GM12873 (cell line): Measurements from ENCODE around the gene UBE2Z.

Experiments used
- TF ChIP-seq, protein P1 (sequence below): IDR thresholded peaks from 2 replicates; pipeline ENCODE4 v1.5.1; 2012; ENCODE audit warnings: low read depth, mild to moderate bottlenecking, moderate library complexity, low read length, control low read depth; ENCODE audit not compliant: insufficient read depth; ENCODE audit errors: missing control alignments

The UBE2Z gene

DNA sequence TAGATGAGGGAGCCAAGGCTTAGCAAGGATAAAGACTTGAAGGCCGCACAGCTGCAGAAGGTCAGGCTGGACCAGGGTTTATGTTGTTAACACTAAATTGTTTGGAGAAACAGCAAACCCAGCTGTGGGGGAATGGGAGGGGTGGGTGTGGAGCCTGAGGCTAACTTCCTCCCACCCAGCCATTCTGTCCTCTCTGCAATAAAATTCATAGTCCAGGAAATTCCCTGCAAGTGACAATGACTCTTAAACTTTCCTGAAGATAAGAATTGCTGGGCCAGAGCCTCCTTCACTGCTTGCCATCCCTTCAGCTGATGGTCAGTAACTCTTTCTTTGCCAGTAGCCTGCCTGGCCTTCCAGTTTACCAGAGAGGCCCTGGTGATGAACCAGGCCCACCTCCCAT lies 35.0 kb upstream of the UBE2Z start:
- TF ChIP-seq, protein P1, sequence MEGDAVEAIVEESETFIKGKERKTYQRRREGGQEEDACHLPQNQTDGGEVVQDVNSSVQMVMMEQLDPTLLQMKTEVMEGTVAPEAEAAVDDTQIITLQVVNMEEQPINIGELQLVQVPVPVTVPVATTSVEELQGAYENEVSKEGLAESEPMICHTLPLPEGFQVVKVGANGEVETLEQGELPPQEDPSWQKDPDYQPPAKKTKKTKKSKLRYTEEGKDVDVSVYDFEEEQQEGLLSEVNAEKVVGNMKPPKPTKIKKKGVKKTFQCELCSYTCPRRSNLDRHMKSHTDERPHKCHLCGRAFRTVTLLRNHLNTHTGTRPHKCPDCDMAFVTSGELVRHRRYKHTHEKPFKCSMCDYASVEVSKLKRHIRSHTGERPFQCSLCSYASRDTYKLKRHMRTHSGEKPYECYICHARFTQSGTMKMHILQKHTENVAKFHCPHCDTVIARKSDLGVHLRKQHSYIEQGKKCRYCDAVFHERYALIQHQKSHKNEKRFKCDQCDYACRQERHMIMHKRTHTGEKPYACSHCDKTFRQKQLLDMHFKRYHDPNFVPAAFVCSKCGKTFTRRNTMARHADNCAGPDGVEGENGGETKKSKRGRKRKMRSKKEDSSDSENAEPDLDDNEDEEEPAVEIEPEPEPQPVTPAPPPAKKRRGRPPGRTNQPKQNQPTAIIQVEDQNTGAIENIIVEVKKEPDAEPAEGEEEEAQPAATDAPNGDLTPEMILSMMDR, result no peak

DNA sequence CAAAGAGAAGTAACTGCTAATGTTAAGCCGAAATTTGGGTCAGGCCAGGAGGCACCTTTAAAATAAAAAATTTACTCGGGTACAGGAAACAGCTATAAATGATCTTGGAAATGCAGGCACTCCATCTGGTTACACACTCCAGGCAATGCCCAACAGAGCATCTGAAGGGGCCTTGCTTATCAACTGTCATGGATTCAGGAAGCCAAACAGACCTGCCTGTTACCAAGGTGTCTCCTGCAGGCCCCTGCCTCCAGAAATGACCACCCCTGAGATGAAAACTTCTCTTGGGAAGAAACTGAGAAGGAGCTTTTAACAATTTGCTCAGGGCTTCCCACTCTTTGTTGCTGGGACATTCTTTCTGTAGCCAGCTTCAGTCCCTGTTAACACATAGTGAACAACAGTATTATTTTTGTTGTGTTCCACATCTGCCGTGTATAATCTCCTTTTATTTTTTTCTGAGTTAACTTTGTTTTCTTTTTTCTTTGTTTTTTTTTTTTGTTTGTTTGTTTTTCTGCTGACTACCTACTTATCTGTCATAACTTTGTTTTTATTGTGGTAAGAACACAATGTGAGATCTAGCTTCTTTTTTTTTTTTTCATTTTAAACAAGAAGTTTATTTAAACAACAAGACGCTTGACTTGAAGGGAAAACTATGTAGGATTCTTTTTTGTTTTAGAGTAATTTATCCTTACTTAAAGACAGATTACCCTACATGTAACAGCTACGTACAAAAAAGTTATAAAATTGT lies 34.3 kb upstream of the UBE2Z start:
- TF ChIP-seq, protein P1, result no peak

DNA sequence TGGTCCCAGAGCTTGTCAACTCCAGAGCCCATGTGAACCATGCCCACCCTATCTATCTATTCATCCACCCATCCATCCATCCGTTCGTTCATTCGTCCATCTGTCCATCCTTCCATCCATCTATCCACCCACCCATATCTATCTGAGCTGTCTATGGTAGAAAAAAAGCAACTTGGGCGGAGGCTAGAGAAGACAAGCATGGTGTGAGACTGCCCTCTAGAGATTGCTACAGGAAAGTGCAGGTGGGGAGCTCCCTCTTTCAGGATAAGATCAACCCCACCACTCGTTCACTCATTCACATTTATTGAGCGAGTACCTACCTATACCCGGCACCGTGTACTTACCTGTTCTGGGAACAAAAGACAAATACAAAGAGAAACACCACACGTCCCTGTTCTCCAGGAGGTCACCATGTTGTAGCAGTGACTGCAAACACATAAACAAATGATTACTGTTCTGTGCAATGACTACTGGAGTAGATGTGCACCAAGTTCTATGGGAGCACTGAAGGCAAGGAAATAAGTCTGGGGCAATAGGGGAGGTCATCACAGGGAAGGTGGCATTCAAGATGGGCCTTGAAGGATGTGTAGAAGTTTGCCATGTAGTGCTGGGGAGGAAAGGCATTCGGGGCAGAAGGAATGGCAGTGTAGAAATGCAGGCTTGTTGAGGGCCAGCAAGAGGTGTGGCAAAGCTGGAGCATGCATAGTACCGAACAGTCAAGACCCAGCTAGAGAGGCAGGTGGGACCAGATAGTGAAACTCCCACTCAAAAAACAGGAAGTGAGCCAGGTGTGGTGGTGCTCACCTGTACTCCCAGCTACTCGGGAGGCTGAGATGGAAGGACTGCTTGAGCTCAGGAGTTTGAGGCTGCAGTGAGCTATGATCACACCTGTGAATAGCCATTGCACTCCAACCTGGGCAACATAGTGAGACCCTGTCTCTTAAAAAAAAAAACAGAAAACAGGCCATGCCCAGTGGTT lies 29.0 kb upstream of the UBE2Z start:
- TF ChIP-seq, protein P1, result peak; percentile 97

DNA sequence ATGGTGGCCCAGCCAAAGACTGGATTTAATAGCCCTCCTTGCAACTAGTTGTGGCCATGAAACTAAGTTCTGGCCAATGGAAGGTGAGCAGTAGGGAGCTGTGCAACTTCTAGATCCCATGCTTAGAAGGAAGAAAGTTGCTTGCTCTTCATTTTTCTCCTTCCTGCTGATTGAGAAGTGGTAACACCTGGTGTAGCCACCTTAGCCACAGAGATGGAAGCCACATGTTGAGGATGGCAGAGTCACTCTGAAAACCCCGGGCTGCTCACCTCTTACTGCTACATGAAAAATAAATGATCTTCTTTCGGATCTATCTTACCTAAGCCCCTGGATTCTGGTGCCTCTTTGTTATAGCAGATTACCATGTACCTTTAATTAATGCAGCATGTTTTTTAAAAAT lies 25.9 kb upstream of the UBE2Z start:
- TF ChIP-seq, protein P1, result no peak

DNA sequence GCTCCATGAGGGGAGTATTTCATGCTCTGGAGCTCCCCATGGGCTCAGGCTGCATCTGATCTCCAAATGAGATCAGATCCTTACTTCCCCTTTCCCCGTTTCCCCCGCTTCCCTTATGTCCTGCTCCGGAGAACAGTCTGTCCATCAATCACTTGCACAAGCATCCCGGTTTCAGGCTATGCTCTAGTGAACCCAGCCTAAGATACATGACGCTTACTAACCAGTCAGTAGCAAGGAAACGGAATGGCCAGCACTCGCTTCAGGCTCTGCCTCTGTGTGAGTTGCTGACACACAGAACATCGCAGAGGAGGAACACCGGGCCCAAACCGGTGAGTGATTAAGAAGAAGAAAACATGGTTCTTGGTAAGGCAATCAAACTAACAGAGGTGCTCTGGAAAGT lies 25.0 kb upstream of the UBE2Z start:
- TF ChIP-seq, protein P1, result no peak

DNA sequence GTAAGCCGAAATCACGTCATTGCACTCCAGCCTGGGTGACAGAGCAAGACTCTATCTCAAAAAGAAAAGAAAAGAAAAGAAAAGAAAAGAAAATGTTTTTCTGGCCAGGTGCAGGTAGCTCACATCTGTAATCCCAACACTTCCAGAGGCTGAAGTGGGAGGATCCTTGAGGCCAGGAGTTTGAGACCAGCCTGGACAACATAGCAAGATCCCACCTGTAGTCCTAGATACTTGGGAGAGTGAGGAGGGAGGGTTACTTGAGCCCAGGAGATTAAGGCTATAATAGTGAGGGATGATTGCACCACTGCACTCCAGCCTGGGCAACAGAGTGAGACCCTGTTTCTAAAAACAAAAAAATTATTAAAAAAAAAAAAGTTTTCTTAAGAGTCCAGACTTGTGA lies 18.1 kb upstream of the UBE2Z start:
- TF ChIP-seq, protein P1, result no peak
